Measurements from ENCODE around the gene CARHSP1.

GRCh38 chr16:8882041-8882617, 13.3 kb upstream of the CARHSP1 start, which contains the start of gene LITAFD:
- TF ChIP-seq PAX5 (IDR thresholded peaks at IDR 0.05; ENCODE audit: insufficient read depth, low read length, severe bottlenecking) = no peak
- TF ChIP-seq POU2F2 (IDR thresholded peaks at IDR 0.05; ENCODE audit: low read depth, low read length) = no peak
- TF ChIP-seq SPI1 (IDR thresholded peaks at IDR 0.05; ENCODE audit: low read depth, low read length) = no peak
- TF ChIP-seq POLR2A (IDR thresholded peaks at IDR 0.05; ENCODE audit: low read depth, low read length) = no peak
- no peak for TF ChIP-seq POLR2AphosphoS5 (IDR thresholded peaks at IDR 0.05; ENCODE audit: low read depth, low read length)
- no peak for TF ChIP-seq TAF1 (IDR thresholded peaks at IDR 0.05; ENCODE audit: low read depth, low read length)
